ENCODE results near the gene ABL1. TPM values are rescaled to one million over a fixed set of nuclear protein-coding genes. Genes with fewer than 3 reads are reported as not detected.
A peak's percentile ranks its signal among the peaks of the same experiment; 100 is the strongest.

Gene ABL1
- total RNA-seq, 1 experiment from 2014 or later: 78.6 TPM

- Histone ChIP-seq H3K4me3 (ENCODE audit: low read depth, low read length, poor library complexity, severe bottlenecking) (no peak overlapping the region), H3K9me3 (ENCODE audit: low read depth, low read length, poor library complexity, severe bottlenecking) (peaks cover 5% of the 10 kb centered on the region), H3K27ac (ENCODE audit: low read depth, low read length, poor library complexity, severe bottlenecking) (no peak overlapping the region), H3K36me3 (ENCODE audit: insufficient read depth, low read length, poor library complexity, severe bottlenecking) (no peaks in the 10 kb centered on the region), H3K4me1 (ENCODE audit: insufficient read depth, low read length, poor library complexity, severe bottlenecking) (no peaks in the 10 kb centered on the region), H3K27me3 (replicated peaks; ENCODE audit: insufficient read depth, low read depth, low read length, poor library complexity) (no peaks in the 10 kb centered on the region)
- intact Hi-C loops (cut with micrococcal nuclease; ENCODE audit: unreplicated experiment): no loop called here
- POLR2A ChIA-PET (ENCODE audit: low non-redundant PET): no interaction called here
- no peak for TF ChIP-seq CTCF (conservative IDR thresholded peaks at IDR 0.05; ENCODE audit: low read depth, low read length)
- CTCF ChIA-PET: no interaction called here
- no TSS peak for BruUV-seq (replicated peaks)
- no peak for DNase-seq (ENCODE audit: low spot score)
Observed at GRCh38 chr9:130817914-130818313, 17.1 kb upstream of the ABL1 start.

- intact Hi-C loops (cut with micrococcal nuclease; ENCODE audit: unreplicated experiment): no loop called here
- CTCF ChIA-PET: no interaction called here
- no peaks in the 10 kb centered on the region for H3K36me3 ChIP-seq (ENCODE audit: insufficient read depth, low read length, poor library complexity, severe bottlenecking)
- no peaks in the 10 kb centered on the region for H3K27me3 ChIP-seq (replicated peaks; ENCODE audit: insufficient read depth, low read depth, low read length, poor library complexity)
- POLR2A ChIA-PET (ENCODE audit: low non-redundant PET): no interaction called here
- DNase-seq (ENCODE audit: low spot score): no peak
- no peak overlapping the region for H3K4me3 ChIP-seq (ENCODE audit: low read depth, low read length, poor library complexity, severe bottlenecking)
- H3K27ac ChIP-seq (ENCODE audit: low read depth, low read length, poor library complexity, severe bottlenecking): peak overlapping the region; percentile 27
- TF ChIP-seq CTCF (conservative IDR thresholded peaks at IDR 0.05; ENCODE audit: low read depth, low read length) (no peak), EZH2 (IDR thresholded peaks at IDR 0.05; ENCODE audit: borderline replicate concordance, low read depth, low read length, poor library complexity, severe bottlenecking) (no peak)
- peaks cover 5% of the 10 kb centered on the region for H3K9me3 ChIP-seq (ENCODE audit: low read depth, low read length, poor library complexity, severe bottlenecking)
- BruUV-seq (replicated peaks): no TSS peak
- H3K4me1 ChIP-seq (ENCODE audit: insufficient read depth, low read length, poor library complexity, severe bottlenecking): peaks cover 22% of the 10 kb centered on the region
Observed at GRCh38 chr9:130820135-130820738, 14.8 kb upstream of the ABL1 start.

DNA sequence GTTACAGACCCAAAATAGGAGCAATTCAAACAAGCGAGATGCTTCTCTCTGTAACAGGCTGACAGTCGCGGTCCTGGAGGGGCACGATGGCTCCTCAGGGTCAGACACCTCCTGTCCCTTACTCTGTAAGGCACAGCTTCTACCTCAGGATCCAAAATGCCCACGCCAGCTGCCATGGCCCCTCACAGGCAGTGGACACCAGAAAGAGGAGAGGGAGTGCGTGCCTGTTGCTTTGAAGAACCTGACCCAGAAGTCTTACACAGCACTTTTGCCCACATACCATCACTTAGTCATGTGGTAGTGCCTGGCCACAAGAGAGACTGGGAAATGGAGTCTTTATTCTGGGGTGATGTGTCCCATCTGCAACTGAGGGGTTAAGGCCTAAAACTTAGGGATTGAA lies 11.6 kb upstream of the ABL1 start:
- H3K27me3 ChIP-seq (replicated peaks; ENCODE audit: insufficient read depth, low read depth, low read length, poor library complexity): no peaks in the 10 kb centered on the region
- peak overlapping the region; percentile 88 for H3K27ac ChIP-seq (ENCODE audit: low read depth, low read length, poor library complexity, severe bottlenecking)
- intact Hi-C loops (cut with micrococcal nuclease; ENCODE audit: unreplicated experiment): no loop called here
- POLR2A ChIA-PET (ENCODE audit: low non-redundant PET): no interaction called here
- peaks cover 1% of the 10 kb centered on the region for H3K9me3 ChIP-seq (ENCODE audit: low read depth, low read length, poor library complexity, severe bottlenecking)
- H3K36me3 ChIP-seq (ENCODE audit: insufficient read depth, low read length, poor library complexity, severe bottlenecking): peaks cover 3% of the 10 kb centered on the region
- CTCF ChIA-PET: no interaction called here
- H3K4me1 ChIP-seq (ENCODE audit: insufficient read depth, low read length, poor library complexity, severe bottlenecking): peaks cover 34% of the 10 kb centered on the region
- H3K4me3 ChIP-seq (ENCODE audit: low read depth, low read length, poor library complexity, severe bottlenecking): no peak overlapping the region
- TF ChIP-seq CTCF (conservative IDR thresholded peaks at IDR 0.05; ENCODE audit: low read depth, low read length) (no peak), EZH2 (IDR thresholded peaks at IDR 0.05; ENCODE audit: borderline replicate concordance, low read depth, low read length, poor library complexity, severe bottlenecking) (no peak)
- BruUV-seq (replicated peaks): no TSS peak
- no peak for DNase-seq (ENCODE audit: low spot score)

Measured in A673 (cell line).